GM12891 (cell line): ENCODE results near the gene FNDC11.

Experiments
- POLR2A ChIP-seq: IDR thresholded peaks from 2 replicates; pipeline ENCODE4 v1.6.1; 2011; ENCODE audit warnings: low read depth, low read length, control low read depth
- POLR2AphosphoS5 ChIP-seq: IDR thresholded peaks from 2 replicates; pipeline ENCODE4 v1.6.1; 2011; ENCODE audit warnings: low read depth, low read length, control low read depth
- TAF1 ChIP-seq: IDR thresholded peaks from 2 replicates; pipeline ENCODE4 v1.6.1; 2011; ENCODE audit warnings: low read depth, low read length, control low read depth

- no peak for TF ChIP-seq POLR2A
- no peak for TF ChIP-seq POLR2AphosphoS5
- no peak for TF ChIP-seq TAF1
Measured at GRCh38 chr20:63553251-63553932, 567 bp upstream of the FNDC11 start.
